Right renal pelvis (tissue), 4 donors: ENCODE results near the gene TUT4. TPM values are rescaled to one million over a fixed set of nuclear protein-coding genes. Genes with fewer than 3 reads are reported as not detected.
A peak's percentile ranks its signal among the peaks of the same experiment; 100 is the strongest.

ENCODE experiments used
- DNase-seq, 4 donors: peaks; one replicate each; pipeline ENCODE4 v3.0.0-alpha.2; 2013; ENCODE audit warnings: low read depth in 4 of 4, low spot score in 3 of 4, missing footprints in 1 of 4
- polyA plus RNA-seq, 4 donors: library from polyadenylated mRNA; unstranded; fragments of 120-200 nt; gene quantifications; one replicate each; pipeline ENCODE4 v1.2.1, GENCODE V29; 2013; ENCODE audit not compliant: insufficient read length in 4 of 4

Gene TUT4
- polyA plus RNA-seq, 4 donors = 66.8 to 82.6 (median 80.8) TPM

- no peak for DNase-seq
Observed at GRCh38 chr1:52533713-52534112, 19.2 kb downstream of the TUT4 start.

GRCh38 chr1:52532731-52533327 lies 20.1 kb downstream of the TUT4 start:
- DNase-seq = no peak

GRCh38 chr1:52532247-52532646 lies 20.6 kb downstream of the TUT4 start:
- DNase-seq = no peak

GRCh38 chr1:52531249-52531872 lies 21.5 kb downstream of the TUT4 start:
- DNase-seq = no peak

- no peak for DNase-seq
Observed at GRCh38 chr1:52530563-52531144, 22.2 kb downstream of the TUT4 start.

- no peak for DNase-seq
Observed at GRCh38 chr1:52523376-52523775, 29.5 kb downstream of the TUT4 start.

GRCh38 chr1:52520148-52520547 lies 32.7 kb downstream of the TUT4 start:
- no peak for DNase-seq

GRCh38 chr1:52518962-52519361 lies 33.9 kb downstream of the TUT4 start:
- no peak for DNase-seq

GRCh38 chr1:52511851-52512615 lies 40.9 kb downstream of the TUT4 start:
- no peak for DNase-seq

GRCh38 chr1:52511439-52511838 lies 41.5 kb downstream of the TUT4 start:
- DNase-seq = no peak

- no peak for DNase-seq
Observed at GRCh38 chr1:52506920-52507546, 45.9 kb downstream of the TUT4 start.

GRCh38 chr1:52506349-52506748 lies 46.5 kb downstream of the TUT4 start:
- DNase-seq = no peak

- DNase-seq = no peak
Observed at GRCh38 chr1:52504720-52505119, 48.2 kb downstream of the TUT4 start.

- DNase-seq = no peak
Observed at GRCh38 chr1:52503706-52504105, 49.2 kb downstream of the TUT4 start.

- no peak for DNase-seq
Observed at GRCh38 chr1:52502789-52503188, 50.1 kb downstream of the TUT4 start.

- no peak for DNase-seq
Observed at GRCh38 chr1:52487632-52488031, 65.3 kb downstream of the TUT4 start.

GRCh38 chr1:52482326-52483004 lies 70.4 kb downstream of the TUT4 start:
- DNase-seq = no peak

- no peak for DNase-seq
Observed at GRCh38 chr1:52479076-52479475, 73.8 kb downstream of the TUT4 start.

- DNase-seq = peak in 1 of 4 donors; percentile 3
Observed at GRCh38 chr1:52477876-52478275, 75.0 kb downstream of the TUT4 start.

GRCh38 chr1:52476943-52477342 lies 75.9 kb downstream of the TUT4 start:
- no peak for DNase-seq

GRCh38 chr1:52474807-52475206 lies 78.1 kb downstream of the TUT4 start:
- no peak for DNase-seq
